A549 (cell line): ENCODE data around the gene ZNF521.

Source experiments
- BHLHE40 ChIP-seq: IDR thresholded peaks from 2 replicates; pipeline ENCODE4 v1.6.1; 2012; ENCODE audit warnings: low read depth, low read length, inconsistent platforms
- CBX8 ChIP-seq: fragments of 200-600 bp; sonication (generic); IDR thresholded peaks from 2 replicates; pipeline ENCODE4 v1.6.1; 2016
- CEBPB ChIP-seq, 2 experiments: fragments of >200 bp in 1 of 2; sonication (Bioruptor Twin) in 1 of 2; formaldehyde crosslinking in 1 of 2; IDR thresholded peaks; 2 replicates each; pipeline ENCODE4 v1.6.1; 2012 to 2016
- CTCF ChIP-seq: fragments of >200 bp; sonication (Bioruptor Twin); formaldehyde crosslinking; IDR thresholded peaks from 3 replicates; pipeline ENCODE4 v1.5.1; 2016
- E2F6 ChIP-seq: IDR thresholded peaks from 2 replicates; pipeline ENCODE4 v1.6.1; 2012; ENCODE audit warnings: low read depth, borderline replicate concordance
- ELK1 ChIP-seq: fragments of 150-350 bp; IDR thresholded peaks from 2 replicates; pipeline ENCODE4 v1.6.1; 2014; ENCODE audit warnings: low read depth, mild to moderate bottlenecking, low read length
- EP300 ChIP-seq, 2 experiments: fragments of >200 bp; sonication (Bioruptor Twin); formaldehyde crosslinking; IDR thresholded peaks; 2 replicates in 1 of 2; 3 replicates in 1 of 2; pipeline ENCODE4 v1.6.1; 2016 to 2017
- MAX ChIP-seq: IDR thresholded peaks from 2 replicates; pipeline ENCODE4 v1.6.1; 2012
- MAZ ChIP-seq: fragments of 150-350 bp; IDR thresholded peaks from 2 replicates; pipeline ENCODE4 v1.6.1; 2014; ENCODE audit warnings: antibody characterized with exemption, low read depth, low read length, borderline replicate concordance
- POLR2A ChIP-seq: IDR thresholded peaks from 2 replicates; pipeline ENCODE4 v1.6.1; 2012; ENCODE audit warnings: mild to moderate bottlenecking, low read length
- RFX5 ChIP-seq: fragments of 450-650 bp; IDR thresholded peaks from 2 replicates; pipeline ENCODE4 v1.7.1; 2014; ENCODE audit warnings: antibody characterized with exemption, mild to moderate bottlenecking, moderate library complexity
- SREBF2 ChIP-seq: fragments of 450-650 bp; IDR thresholded peaks from 2 replicates; pipeline ENCODE4 v1.6.1; 2014; ENCODE audit warnings: mild to moderate bottlenecking, moderate library complexity
- ZFP36 ChIP-seq: fragments of 450-650 bp; IDR thresholded peaks from 2 replicates; pipeline ENCODE4 v1.6.1; 2014; ENCODE audit warnings: borderline replicate concordance; ENCODE audit not compliant: partially characterized antibody
- TF ChIP-seq, protein P1 (sequence below): fragments of >200 bp; sonication (Bioruptor Twin); formaldehyde crosslinking; IDR thresholded peaks from 3 replicates; pipeline ENCODE4 v1.6.1; 2016

GRCh38 chr18:25177631-25178030 is 174.3 kb downstream of the ZNF521 start:
- no peak for TF ChIP-seq EP300 (IDR thresholded peaks at IDR 0.05)
- no peak for TF ChIP-seq POLR2A
- no peak for TF ChIP-seq BHLHE40
- TF ChIP-seq CTCF = no peak
- no peak for TF ChIP-seq CBX8
- no peak for TF ChIP-seq SREBF2
- no peak for TF ChIP-seq RFX5
- no peak for TF ChIP-seq MAX
- no peak for TF ChIP-seq CEBPB (IDR thresholded peaks at IDR 0.05)
- no peak for TF ChIP-seq MAZ
- TF ChIP-seq, protein P1, sequence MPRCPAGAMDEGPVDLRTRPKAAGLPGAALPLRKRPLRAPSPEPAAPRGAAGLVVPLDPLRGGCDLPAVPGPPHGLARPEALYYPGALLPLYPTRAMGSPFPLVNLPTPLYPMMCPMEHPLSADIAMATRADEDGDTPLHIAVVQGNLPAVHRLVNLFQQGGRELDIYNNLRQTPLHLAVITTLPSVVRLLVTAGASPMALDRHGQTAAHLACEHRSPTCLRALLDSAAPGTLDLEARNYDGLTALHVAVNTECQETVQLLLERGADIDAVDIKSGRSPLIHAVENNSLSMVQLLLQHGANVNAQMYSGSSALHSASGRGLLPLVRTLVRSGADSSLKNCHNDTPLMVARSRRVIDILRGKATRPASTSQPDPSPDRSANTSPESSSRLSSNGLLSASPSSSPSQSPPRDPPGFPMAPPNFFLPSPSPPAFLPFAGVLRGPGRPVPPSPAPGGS = no peak
- TF ChIP-seq ZFP36 = no peak
- TF ChIP-seq E2F6 = no peak
- no peak for TF ChIP-seq ELK1
